GM21447 (cell line): Measurements from ENCODE around the gene LRRC46.

Experiments used
- ATAC-seq: cut with Tn5 transposase; IDR thresholded peaks from one replicate; pipeline ENCODE4 v1.9.1; 2021; ENCODE audit not compliant: unreplicated experiment

Gene LRRC46

DNA sequence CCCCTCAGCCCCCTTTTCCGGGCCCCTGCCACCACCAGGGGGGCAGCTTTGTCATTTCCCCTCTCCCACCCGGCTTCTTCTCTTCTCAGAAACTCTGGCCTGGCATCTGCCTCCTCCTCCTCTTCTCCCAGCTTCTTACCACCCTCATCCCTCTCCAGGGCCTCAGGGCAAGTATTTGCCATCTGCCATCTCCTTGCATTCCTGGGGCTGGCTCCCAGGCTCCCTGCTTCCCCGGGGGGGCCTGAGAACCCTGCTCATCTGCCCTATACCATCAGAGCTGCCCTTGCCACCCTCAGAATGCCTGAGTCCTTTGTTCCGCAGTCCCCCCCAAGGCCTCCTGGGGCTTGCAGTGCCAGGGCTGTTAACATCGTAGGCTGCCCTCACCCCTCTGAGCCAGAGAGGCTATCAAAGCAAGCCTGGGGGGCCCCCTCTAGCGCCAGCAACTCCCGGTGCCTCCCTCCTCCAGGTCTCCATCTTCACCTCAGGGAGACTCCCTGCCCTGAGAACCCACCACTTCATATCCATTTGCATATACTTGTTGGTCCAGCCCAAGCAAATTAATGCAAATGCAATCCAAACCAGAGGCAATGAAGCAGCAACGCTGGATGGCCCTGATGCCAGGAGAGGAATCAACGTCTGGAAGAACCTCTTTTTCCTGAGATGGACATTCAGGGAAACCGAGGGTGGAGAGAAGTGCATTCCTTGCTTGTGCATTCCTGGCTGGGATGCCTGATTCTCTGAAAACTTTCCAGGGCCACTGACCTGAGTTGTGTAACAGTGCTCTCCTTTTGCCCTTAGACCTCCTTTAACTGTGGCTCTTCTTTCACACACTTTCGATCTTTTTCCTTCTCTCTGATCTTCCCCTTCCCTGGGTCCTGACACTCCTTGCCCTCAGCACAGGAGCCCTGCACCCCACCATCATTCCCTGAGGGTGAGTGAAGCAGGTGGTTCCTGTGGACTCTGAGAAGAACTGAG is 43.8 kb downstream of the LRRC46 start:
- no peak for ATAC-seq

DNA sequence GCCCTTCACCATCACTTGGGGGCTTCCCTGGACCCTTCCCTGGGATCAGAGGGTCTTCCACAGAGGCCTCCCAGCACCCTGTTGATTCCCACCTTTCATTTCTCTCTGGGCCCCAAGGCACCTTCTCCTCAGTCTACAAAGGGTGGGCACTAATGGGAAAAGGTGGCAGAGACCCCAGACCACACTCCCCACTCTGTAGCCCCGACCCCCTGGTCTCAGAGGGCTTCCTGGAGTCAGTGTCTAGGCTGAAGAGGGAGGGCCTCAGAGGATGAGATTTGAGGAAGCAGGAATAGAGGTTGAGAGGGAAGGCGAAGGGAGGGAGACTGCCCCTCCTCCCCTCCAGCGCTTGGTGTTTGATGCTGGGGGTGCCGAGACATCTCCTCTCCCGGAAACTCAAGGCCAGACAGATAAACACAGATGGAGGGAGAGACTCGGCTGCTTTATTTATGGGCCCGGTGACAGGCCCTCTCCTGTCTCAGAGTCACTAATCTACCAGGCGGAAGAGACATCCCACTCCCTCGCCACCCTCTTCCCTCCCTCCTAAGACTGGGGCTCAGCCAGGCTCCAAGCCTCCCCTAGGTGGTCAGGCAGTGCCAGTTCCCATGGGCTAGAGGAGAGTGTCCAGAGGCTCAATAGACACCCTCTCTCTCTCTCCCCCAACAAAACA is 46.0 kb downstream of the LRRC46 start:
- no peak for ATAC-seq

GRCh38 chr17:47878203-47879027 is 46.9 kb downstream of the LRRC46 start:
- ATAC-seq: no peak

GRCh38 chr17:47879028-47879585 is 47.6 kb downstream of the LRRC46 start:
- ATAC-seq: no peak

DNA sequence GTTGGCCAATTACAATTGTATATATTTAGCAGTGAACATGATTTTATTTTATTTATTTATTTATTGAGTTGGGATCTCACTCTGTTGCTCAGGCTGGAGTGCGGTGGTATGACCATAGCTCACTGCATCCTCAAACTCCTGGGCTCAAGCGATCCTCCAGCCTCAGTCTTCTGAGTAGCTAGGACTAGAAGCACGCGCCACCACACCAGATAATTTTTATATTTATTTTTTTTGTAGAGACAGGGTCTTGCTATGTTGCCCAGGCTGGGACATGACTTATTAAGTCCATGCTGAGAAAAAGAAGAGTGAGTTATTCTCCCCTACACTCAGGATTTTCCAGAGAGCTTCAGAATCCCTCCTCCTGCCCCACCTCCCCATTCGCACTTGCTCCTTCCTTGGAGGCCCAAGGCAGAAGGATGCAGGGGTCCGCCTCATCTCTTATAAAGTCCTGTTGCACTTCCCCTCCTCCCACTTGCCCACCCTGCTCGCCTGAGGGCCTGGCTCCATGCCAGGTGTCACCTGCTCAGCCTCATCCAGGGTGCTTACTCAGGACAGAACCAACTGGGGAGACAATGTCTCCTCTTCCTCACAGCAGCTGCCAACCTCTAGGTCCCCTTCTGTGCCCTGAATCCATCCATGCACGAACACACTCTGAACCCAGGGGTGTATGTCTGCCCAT is 48.4 kb downstream of the LRRC46 start:
- no peak for ATAC-seq

GRCh38 chr17:47882247-47882646 is 50.8 kb downstream of the LRRC46 start:
- no peak for ATAC-seq

GRCh38 chr17:47882695-47883588 is 51.5 kb downstream of the LRRC46 start:
- no peak for ATAC-seq

DNA sequence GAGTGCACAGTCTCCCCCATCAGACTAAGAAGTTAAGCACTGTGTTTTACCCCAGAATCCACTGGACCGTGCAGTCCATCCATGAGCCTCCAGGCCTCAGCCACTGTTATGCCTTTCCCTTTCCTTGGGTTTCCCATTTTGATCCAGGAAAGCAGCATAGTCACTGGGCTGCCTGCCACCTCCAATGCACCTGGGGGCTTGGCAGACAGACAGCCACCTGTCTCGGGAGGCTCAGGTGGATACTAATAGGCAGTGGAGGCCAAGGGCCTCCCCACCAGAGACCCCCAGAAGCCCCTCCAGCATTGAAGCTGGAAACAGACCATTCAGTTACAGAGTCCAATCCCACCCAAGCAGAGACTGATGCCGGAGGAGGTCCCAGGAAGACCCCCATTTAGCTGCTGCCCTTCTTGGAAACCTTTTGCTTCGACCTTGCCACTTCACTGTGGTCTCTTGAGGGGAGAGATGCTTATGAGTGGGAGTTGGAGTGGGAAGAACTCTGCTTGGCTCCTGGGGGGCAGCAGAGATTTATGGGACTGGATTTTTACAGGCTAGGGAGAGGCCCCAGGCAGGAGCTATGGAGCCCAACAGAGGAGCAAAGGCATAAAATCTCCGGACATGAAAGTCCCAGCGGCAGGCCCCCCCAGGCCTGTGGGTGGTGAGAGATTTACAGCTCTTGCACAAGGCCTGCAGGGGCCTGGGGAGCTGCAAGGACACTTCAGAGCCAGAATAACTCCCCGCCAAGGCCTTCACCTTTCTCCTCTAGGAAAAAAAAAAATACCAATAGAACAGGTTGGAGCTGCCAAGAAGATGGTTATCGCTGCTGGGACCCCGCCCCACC is 52.3 kb downstream of the LRRC46 start:
- no peak for ATAC-seq

- no peak for ATAC-seq
Observed at GRCh38 chr17:47884427-47884740, 52.9 kb downstream of the LRRC46 start.

DNA sequence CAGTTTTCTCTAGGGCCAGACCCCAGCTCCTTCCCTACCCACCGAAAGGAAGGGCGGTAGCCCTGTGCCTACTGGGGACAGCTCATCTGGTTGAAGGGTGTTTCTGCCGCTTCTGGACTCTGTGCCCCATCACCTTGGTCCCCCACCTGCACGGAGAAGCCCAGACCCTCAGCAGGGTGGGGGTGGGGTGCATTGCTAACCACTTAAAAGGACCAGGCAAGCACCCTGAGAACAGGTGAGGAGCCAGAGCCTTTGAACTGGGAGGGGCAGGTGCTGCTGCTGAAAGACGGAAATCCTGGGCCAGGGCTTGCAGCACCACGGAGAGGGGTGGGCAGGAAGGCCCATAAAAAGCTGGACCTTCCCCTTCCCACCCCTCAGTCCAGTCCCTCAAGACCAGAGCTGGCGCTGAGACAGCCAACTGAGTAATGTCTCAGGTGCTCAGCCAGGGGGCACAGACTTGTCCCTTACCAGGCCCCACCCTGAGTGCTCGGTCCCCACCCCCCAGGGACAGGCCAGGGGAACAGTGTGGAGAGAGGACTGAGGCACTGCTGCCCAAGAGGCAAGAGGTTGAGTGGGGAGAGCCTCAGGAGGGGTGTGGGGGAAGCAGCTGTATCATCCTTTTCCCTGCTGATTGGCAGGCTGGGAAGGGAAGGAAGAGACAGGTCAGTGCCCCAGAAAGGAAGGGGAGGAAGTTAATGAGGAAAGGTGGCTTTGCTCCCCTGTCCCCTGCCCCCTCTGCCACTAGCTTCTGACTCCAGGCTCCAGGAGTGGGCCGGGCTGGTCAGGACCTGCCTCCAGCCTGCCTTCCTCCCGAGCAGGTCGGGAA is 53.6 kb downstream of the LRRC46 start:
- ATAC-seq: no peak
